HG03025 (cell line): ENCODE measurements around the gene CAPN12.

Experiments used
- ATAC-seq: cut with Tn5 transposase; IDR thresholded peaks from one replicate; pipeline ENCODE4 v1.9.1; 2021; ENCODE audit warnings: mild to moderate bottlenecking, moderate library complexity; ENCODE audit not compliant: unreplicated experiment, low FRiP score

The CAPN12 gene

DNA sequence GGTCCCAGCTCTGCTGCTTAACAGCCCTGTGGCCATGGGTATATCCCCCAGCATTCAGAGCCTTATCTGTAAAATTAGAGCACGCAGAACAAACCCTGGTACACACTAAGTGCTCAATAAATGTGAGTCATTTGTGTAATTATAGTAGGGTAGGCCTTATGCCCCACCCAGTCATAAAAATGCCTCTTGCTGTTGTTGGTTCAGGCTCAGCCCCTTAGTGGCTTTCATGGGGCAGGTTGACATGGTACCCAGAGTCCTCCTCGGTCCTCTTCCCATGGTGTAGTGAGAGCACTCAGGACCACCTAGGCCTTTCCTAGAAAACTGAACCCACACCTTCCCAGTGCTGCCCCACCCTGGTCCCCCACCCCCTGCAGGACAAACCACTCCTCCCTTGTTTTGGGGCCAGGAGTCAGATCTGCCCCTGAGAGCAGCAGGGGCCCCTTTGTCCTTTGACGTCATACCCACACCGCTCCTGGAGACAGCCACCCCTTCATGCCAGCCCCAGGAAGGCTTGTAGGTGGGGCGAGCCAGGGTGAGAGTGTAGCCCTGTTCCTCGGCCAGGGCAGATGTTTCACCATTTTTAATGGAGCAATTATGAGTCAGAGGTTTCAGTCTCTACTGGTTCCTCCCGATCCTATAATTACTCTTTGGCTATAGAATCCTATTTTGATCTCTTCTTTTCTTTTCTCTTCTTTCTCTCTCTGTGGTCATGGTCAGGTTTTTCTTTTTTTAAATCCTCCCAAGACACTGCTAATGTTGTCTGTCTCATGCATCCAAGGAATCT, 60.0 kb downstream of the CAPN12 start:
- ATAC-seq, result no peak

DNA sequence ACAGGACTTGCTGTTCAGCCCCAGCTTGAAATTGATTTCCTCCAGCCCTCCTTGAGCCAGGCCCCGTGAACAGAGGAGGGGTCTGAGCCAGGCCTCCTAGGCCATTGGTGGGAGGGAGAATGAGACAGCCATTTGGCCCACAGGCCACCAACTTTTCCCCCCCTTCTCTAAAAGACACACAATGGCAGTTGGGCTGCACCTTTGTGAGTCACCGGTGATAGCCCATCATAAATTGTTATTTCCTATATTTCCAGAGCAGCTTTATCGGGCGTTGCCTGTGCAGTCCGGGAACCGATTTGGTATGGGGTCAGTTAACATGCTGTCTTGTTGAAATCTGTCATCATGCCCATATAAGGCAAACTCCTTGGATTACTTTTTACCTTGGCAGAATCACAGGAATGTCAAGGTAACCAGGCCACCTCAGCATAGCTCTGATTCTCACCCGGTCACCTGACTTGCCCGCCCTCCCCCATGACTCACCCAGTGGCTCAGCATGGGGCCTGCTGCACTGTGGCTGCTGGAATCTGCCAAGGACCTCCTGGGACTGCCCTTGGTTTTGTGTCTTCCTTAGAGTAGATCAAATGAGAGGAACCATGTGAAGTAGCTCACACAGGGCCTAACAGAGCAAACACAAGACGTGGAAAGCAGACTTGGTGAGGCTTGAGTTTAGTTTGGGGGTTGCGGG, 60.7 kb downstream of the CAPN12 start:
- ATAC-seq, result no peak

DNA sequence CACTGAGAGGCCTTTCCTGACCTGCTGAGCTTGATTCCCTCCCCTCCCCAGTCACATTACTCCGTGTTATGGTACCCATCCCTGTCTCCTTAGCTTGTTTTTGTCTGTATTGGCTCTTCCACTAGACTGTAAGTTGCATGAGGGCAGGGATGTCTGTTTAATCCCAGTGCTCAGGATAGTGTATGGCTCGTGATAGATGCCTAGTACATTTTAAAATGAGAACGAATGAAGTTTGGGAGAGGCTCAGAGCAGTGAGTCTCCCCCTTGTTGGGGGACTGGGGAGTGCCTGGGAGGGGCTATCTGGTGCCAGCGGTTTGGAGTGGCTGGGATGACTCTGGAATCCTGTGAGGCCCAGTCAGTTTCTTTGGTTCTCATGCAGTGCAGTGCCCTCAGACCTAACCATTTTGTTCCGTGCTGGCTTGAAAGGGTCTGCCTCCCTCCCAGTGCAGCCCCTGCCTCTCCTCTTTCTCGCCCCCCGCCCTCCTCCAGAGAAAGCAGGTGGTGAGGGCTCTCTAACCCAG, 61.3 kb downstream of the CAPN12 start:
- ATAC-seq, result no peak

DNA sequence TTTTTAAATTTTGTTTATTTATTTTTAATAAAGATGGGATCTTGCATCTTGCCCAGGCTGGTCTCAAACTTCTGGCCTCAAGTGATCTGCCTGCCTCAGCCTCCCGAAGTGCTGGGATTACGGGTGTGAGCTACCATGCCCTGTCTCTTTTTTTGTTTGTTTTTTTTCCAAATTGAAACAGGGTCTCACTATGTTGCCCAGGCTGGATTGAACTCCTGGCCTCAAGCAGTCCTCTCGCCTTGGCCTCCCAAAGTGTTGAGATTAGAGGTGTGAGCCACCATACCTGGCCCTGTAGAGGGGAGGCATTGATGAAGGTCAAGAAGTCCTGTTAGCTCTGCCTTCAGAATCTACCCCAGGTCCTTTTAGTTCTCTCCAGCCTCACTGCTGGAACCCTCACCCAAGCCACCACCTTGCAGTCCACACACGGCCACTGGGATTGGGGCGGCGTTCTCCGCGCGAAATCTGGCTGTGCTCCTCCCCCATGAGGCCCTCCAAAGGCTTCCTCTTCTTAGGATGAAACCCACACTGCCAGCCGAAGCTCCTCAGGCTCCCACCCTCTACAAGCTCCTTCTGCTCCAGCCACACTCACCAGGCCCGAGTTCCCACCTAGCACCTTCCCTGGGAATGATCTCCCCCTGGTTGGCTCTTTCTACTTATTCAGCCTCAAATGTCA, 61.9 kb downstream of the CAPN12 start:
- ATAC-seq, result no peak
